Muscle of back (tissue), 11 donors: ENCODE results near the gene SSR1. TPM values are rescaled to one million over a fixed set of nuclear protein-coding genes. Genes with fewer than 3 reads are reported as not detected.

Experiments used
- DNase-seq, 3 donors: peaks; one replicate each; pipeline versions ENCODE4 v3.0.0 to v3.0.0-alpha.2; 2013
- polyA plus RNA-seq, 10 donors: library from polyadenylated mRNA; unstranded; fragments of 120-200 nt; gene quantifications; one replicate each; pipeline ENCODE4 v1.2.1, GENCODE V29; 2013; ENCODE audit not compliant: insufficient read length in 10 of 10

The SSR1 gene
- polyA plus RNA-seq, 10 donors, result 74.2 to 106 (median 92.2) TPM

GRCh38 chr6:7241160-7241559, 71.8 kb downstream of the SSR1 start:
- DNase-seq, result no peak

- no peak for DNase-seq
Observed at GRCh38 chr6:7240351-7240750, 72.6 kb downstream of the SSR1 start.

DNA sequence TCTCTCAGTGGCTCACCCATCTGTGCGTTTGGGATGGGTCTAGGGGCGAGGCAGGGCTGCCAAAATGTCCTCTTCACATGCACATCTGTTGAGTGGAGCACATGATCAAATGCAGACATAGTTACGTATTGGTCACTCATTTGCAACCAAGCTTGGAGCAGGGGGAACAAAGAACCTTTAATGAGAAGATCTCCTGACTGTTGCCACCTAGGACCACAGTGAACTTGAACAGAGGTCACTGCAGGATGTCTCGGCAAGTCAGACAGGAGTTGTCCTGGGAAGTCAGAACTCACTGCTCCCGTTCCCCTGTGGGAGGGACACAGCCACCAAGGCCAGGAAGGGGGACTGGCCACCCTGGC, 73.4 kb downstream of the SSR1 start:
- no peak for DNase-seq

GRCh38 chr6:7238900-7239589, 74.0 kb downstream of the SSR1 start:
- DNase-seq, result peak in 2 of 3 donors; percentile 50 to 62

DNA sequence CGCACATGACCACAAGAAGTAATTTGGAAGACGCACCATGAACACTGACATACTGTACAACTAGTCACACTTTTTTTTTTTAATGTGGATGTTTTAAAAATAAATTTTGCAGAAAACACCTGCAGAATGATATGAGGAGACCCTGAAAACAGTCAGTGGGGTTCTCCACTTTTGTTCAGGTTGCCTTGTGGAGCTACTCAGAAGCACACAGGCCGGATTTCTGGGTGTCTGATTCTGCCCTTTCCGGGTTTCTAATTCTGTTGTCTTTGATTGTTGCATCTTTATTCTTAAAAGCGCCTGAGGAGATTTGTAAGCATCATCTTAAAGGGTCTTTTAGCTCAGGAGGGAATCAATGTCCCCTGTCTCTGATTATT, 74.5 kb downstream of the SSR1 start:
- DNase-seq, result no peak

GRCh38 chr6:7237653-7238188, 75.3 kb downstream of the SSR1 start:
- no peak for DNase-seq

- no peak for DNase-seq
Observed at GRCh38 chr6:7236306-7237209, 76.4 kb downstream of the SSR1 start.

GRCh38 chr6:7235712-7236305, 77.2 kb downstream of the SSR1 start:
- no peak for DNase-seq

- DNase-seq, result no peak
Observed at GRCh38 chr6:7234547-7234946, 78.5 kb downstream of the SSR1 start.

DNA sequence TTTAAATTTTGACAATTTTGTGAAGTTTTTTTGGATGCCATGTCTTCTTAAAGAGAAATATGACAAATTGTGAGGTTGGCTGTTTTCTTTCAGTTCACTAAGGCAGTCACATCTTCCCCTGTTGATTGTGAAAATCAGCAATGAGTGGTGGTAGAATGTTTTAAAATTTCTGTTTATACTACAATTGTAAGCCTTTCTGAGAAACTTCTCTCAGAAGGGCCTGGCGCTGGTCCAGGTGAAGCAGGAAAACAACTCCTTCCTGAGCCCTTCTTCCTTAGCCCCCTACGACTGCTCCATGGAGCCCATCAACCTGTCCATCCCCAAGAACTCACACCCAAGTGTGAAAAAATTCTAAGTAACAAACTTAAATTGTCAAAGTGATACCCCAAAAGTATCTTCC, 80.6 kb downstream of the SSR1 start:
- DNase-seq, result no peak

GRCh38 chr6:7230956-7231713, 81.9 kb downstream of the SSR1 start:
- DNase-seq, result no peak

DNA sequence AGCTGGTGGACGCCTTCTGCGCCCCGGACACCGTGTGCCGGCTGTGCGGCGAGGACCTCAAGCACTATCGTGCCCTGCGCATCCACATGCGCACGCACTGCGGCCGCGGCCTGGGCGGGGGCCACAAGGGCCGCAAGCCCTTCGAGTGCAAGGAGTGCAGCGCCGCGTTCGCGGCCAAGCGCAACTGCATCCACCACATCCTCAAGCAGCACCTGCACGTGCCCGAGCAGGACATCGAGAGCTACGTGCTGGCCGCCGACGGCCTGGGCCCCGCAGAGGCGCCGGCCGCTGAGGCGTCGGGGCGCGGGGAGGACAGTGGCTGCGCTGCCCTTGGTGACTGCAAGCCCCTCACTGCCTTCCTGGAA, 82.7 kb downstream of the SSR1 start:
- no peak for DNase-seq

- no peak for DNase-seq
Observed at GRCh38 chr6:7229376-7230326, 83.3 kb downstream of the SSR1 start.

GRCh38 chr6:7228662-7229375, 84.2 kb downstream of the SSR1 start:
- DNase-seq, result no peak

- DNase-seq, result no peak
Observed at GRCh38 chr6:7224731-7225130, 88.3 kb downstream of the SSR1 start.

DNA sequence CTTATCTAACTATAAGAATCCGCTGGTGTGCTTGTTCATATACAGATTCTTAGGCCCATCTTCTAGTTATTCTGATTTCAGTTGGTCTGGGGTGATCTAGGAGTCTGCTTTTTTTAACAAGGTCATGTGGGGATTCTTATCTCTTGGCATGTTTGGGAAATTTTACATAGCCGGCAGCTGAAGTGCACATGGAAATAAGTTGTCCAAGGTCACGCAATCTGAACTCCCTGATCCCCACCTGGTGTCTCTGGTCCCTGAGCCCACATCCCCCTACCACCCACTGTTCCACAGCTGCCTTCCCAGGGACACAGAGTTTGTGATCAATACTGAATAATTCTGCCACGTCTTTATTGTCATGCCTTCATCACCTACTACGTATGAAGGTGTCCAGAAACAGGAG, 90.8 kb downstream of the SSR1 start:
- DNase-seq, result no peak

- DNase-seq, result no peak
Observed at GRCh38 chr6:7219310-7219709, 93.7 kb downstream of the SSR1 start.

DNA sequence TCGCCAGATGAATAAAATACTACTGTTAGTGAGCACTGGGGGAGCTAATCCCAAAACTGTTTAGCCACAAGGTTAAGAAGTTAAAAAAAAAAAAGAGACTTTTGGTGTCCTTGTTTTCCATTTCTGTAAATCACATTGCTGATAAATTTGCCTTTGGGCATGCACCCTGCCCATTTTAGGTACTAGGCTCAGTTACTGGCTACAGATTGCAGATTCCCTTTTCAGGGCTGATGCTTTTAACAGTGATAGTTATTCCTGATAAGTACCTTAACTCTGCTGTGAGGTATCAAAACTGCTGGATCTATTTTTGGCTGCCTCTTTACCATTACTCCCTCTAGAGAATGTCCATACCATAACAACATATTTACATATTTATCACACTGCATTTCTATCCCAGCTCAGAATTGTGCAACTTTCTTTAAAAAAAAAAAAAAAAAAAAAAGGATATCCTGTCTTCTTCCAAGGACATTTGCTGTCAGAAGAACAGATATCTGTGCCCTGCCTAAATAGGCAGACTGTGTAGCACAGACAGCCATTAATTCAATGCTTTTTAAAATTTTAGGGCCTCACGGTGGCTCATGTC, 94.5 kb downstream of the SSR1 start:
- DNase-seq, result no peak
